K562 (cell line): ENCODE data around the gene INKA2. TPM values are rescaled to one million over a fixed set of nuclear protein-coding genes. Genes with fewer than 3 reads are reported as not detected.

Experiments used
- ATAC-seq: fragments of 200-7000 bp; cut with Tn5 transposase; 3 replicates; pipeline ENCODE4 v1.9.1; 2020; ENCODE audit warnings: moderate library complexity
- BruUV-seq: library from RNA; stranded (reverse); fragments of 400-500 nt; replicated peaks from 2 replicates; lab custom pipeline; 2021; lab: Mats Ljungman, UMichigan
- CTCF ChIA-PET: fragments of 300-600 bp; formaldehyde crosslinking; extraction: SDS; loops from one replicate; lab custom pipeline; 2021; ENCODE audit warnings: low intra/inter-chr PET ratio; lab: Yijun Ruan, JAX
- POLR2A ChIA-PET: fragments of 300-600, 350-650 bp; sonication (Branson Sonifier 250); formaldehyde crosslinking; extraction: SDS; loops from one replicate; lab custom pipeline; 2021; ENCODE audit warnings: antibody characterized with exemption, inconsistent platforms; lab: Yijun Ruan, JAX
- DNase-seq, 4 experiments: peaks; one replicate each; pipeline versions ENCODE4 v3.0.0 to v3.0.0-alpha.2; 2011 to 2018; ENCODE audit warnings: low spot score in 3 of 4, mixed read lengths in 3 of 4; ENCODE audit errors: extremely low read depth in 1 of 4
- FAIRE-seq: peaks from 2 replicates; lab custom pipeline; 2011; peaks lifted over from hg19 to GRCh38; lab: Jason Lieb, UNC
- H2AFZ ChIP-seq: 2 replicates; pipeline ENCODE4 v1.6.0; 2011; ENCODE audit warnings: low read depth, low read length, control low read depth, inconsistent platforms
- H3K27ac ChIP-seq: fragments of 200-600 bp; 3 replicates; pipeline ENCODE4 v1.8.0; 2011; ENCODE audit warnings: low read depth, mild to moderate bottlenecking, control low read depth, inconsistent platforms, low read length, moderate library complexity, mixed read lengths; ENCODE audit errors: extremely low read depth
- H3K27me3 ChIP-seq, 2 experiments: fragments of 300-600 bp in 1 of 2; 2 replicates in 1 of 2; 3 replicates in 1 of 2; pipeline versions ENCODE4 v1.6.0 to v1.8.0; 2011; ENCODE audit warnings: inconsistent platforms in 2 of 2, low read length in 2 of 2, mild to moderate bottlenecking in 1 of 2, mixed read lengths in 1 of 2, moderate library complexity in 1 of 2; ENCODE audit not compliant: control insufficient read depth in 2 of 2, insufficient read depth in 2 of 2
- H3K36me3 ChIP-seq: fragments of 300-600 bp; 3 replicates; pipeline ENCODE4 v1.8.0; 2011; ENCODE audit warnings: mild to moderate bottlenecking, low read length, inconsistent platforms; ENCODE audit not compliant: control insufficient read depth, insufficient read depth
- H3K4me1 ChIP-seq, 2 experiments: fragments of 200-600 bp in 1 of 2; replicated peaks in 1 of 2; 2 replicates in 1 of 2; 3 replicates in 1 of 2; pipeline versions ENCODE4 v1.5.1 to v1.8.0; 2011; ENCODE audit warnings: inconsistent platforms in 2 of 2, low read length in 2 of 2, mild to moderate bottlenecking in 1 of 2, mixed read lengths in 1 of 2, moderate library complexity in 1 of 2; ENCODE audit not compliant: control insufficient read depth in 2 of 2, insufficient read depth in 2 of 2
- H3K4me2 ChIP-seq: 2 replicates; pipeline ENCODE4 v1.6.1; 2011; ENCODE audit warnings: low read length, control low read depth, inconsistent platforms, mixed read lengths; ENCODE audit not compliant: insufficient read depth
- H3K4me3 ChIP-seq: fragments of 200-600 bp; sonication (generic), shearing (Covaris generic); 2 replicates; pipeline ENCODE4 v1.5.1; 2016; ENCODE audit warnings: control low read depth, inconsistent platforms
- H3K79me2 ChIP-seq: fragments of 200-600 bp; 3 replicates; pipeline ENCODE4 v1.8.0; 2011; ENCODE audit warnings: low read length, inconsistent platforms; ENCODE audit not compliant: control insufficient read depth, insufficient read depth
- H3K9ac ChIP-seq, 2 experiments: 2 replicates each; pipeline versions ENCODE4 v1.6.0 to v1.6.1; 2011; ENCODE audit warnings: low read depth in 2 of 2, low read length in 2 of 2, control low read depth in 1 of 2, inconsistent platforms in 1 of 2, mild to moderate bottlenecking in 1 of 2, mixed read lengths in 1 of 2; ENCODE audit not compliant: insufficient read depth in 1 of 2
- H3K9me1 ChIP-seq: one replicate; pipeline ENCODE4 v1.6.0; 2011; ENCODE audit warnings: inconsistent platforms, mild to moderate bottlenecking, low read length, moderate library complexity; ENCODE audit not compliant: control insufficient read depth, insufficient read depth
- H3K9me3 ChIP-seq: replicated peaks from 2 replicates; pipeline ENCODE4 v1.5.1; 2011; ENCODE audit warnings: low read depth, low read length, inconsistent platforms; ENCODE audit not compliant: control insufficient read depth, insufficient read depth
- H4K20me1 ChIP-seq: replicated peaks from 2 replicates; pipeline ENCODE4 v1.6.1; 2011; ENCODE audit warnings: low read length, inconsistent platforms, mixed read lengths; ENCODE audit not compliant: control insufficient read depth, insufficient read depth
- CCAR2 ChIP-seq: fragments of 200-400 bp; formaldehyde crosslinking; IDR thresholded peaks from 2 replicates; pipeline ENCODE4 v1.6.1; 2017; ENCODE audit warnings: mild to moderate bottlenecking, low read depth, low read length
- CREM ChIP-seq: IDR thresholded peaks from 2 replicates; pipeline ENCODE4 v1.6.1; 2014; ENCODE audit warnings: antibody characterized with exemption, low read depth
- E2F5 ChIP-seq: sonication (generic); formaldehyde crosslinking; IDR thresholded peaks from 2 replicates; pipeline ENCODE4 v1.8.0; 2022; ENCODE audit warnings: mild to moderate bottlenecking, missing genetic modification reagents
- ELF4 ChIP-seq: fragments of 450-650 bp; formaldehyde crosslinking; IDR thresholded peaks from 2 replicates; pipeline ENCODE4 v1.4.0; 2022; ENCODE audit warnings: missing genetic modification characterization
- KLF1 ChIP-seq: fragments of 450-650 bp; IDR thresholded peaks from 2 replicates; pipeline ENCODE4 v1.6.1; 2016; ENCODE audit warnings: missing genetic modification characterization, missing compliant biosample characterization
- MNT ChIP-seq, 2 experiments: fragments of 450-650 bp; conservative IDR thresholded peaks; 2 replicates each; pipeline ENCODE4 v1.6.1; 2017; ENCODE audit warnings: mild to moderate bottlenecking in 2 of 2, moderate library complexity in 2 of 2
- NFIC ChIP-seq: fragments of 450-650 bp; IDR thresholded peaks from 2 replicates; pipeline ENCODE4 v1.6.1; 2017; ENCODE audit warnings: mild to moderate bottlenecking, inconsistent platforms
- NR4A1 ChIP-seq, 2 experiments: fragments of 250-450 bp in 1 of 2; fragments of 450-650 bp in 1 of 2; sonication (Bioruptor Pico) in 1 of 2; IDR thresholded peaks; 2 replicates each; pipeline versions ENCODE4 v1.4.0 to v1.6.1; 2016 to 2020; ENCODE audit warnings: mild to moderate bottlenecking in 2 of 2, missing compliant biosample characterization in 1 of 2, missing genetic modification characterization in 1 of 2, moderate library complexity in 1 of 2
- STAT6 ChIP-seq: sonication (generic); formaldehyde crosslinking; IDR thresholded peaks from 2 replicates; pipeline ENCODE4 v1.8.1; 2023; ENCODE audit warnings: mild to moderate bottlenecking, missing genetic modification reagents
- XRCC3 ChIP-seq: fragments of 450-650 bp; IDR thresholded peaks from 2 replicates; pipeline ENCODE4 v1.6.1; 2017; ENCODE audit warnings: mild to moderate bottlenecking, moderate library complexity
- ZNF764 ChIP-seq: fragments of 250-450 bp; sonication (Bioruptor Pico); IDR thresholded peaks from 2 replicates; pipeline ENCODE4 v1.4.0; 2020; ENCODE audit warnings: low read depth, mild to moderate bottlenecking, moderate library complexity
- WGBS: fragments of 100-300 bp; shearing (Covaris generic); methylation state at CpG from one replicate; pipeline ENCODE4 v1.1.6; 2016; ENCODE audit warnings: low coverage, mixed read lengths; ENCODE audit not compliant: insufficient coverage; ENCODE audit errors: missing lambda C conversion rate; 5-methylcytosine and 5-hydroxymethylcytosine counted together
- in situ Hi-C: fragments of 300-500 bp; cut with MboI; formaldehyde crosslinking; loops from 4 replicates; pipeline ENCODE4 v1.15.0; 2018; ENCODE audit warnings: inconsistent platforms, mixed read lengths
- intact Hi-C: fragments of 100-400 bp; cut with micrococcal nuclease; formaldehyde crosslinking; loops from 2 replicates; pipeline ENCODE4 v1.14.2; 2022
- polyA plus RNA-seq, 8 experiments: library from polyadenylated mRNA; depleted of rRNA in 4 of 8; stranded (reverse) in 5 of 8; unstranded in 3 of 8; fragments of >200 nt; fragmentation: Nextera tagmentation in 2 of 8; fragmentation: Illumina TruSeq in 1 of 8; extraction: Ambion mirVana in 2 of 8; extraction: Trizol in 1 of 8; gene quantifications; 2 replicates each; pipeline versions ENCODE4 v1.2.1 to v1.2.3, GENCODE V29; 2011 to 2014; ENCODE audit warnings: inconsistent platforms in 1 of 8, missing spikeins in 1 of 8
- total RNA-seq, 7 experiments: library from RNA; depleted of rRNA in 6 of 7; stranded (reverse); fragments of >200 nt in 6 of 7; fragmentation: Illumina TruSeq in 2 of 7; extraction: Trizol in 2 of 7; gene quantifications; 2 replicates each; pipeline versions ENCODE4 v1.2.1 to v1.2.3, GENCODE V29; 2011 to 2021; ENCODE audit warnings: low replicate concordance in 1 of 7
- TF ChIP-seq, protein P1 (sequence below): sonication (generic); formaldehyde crosslinking; IDR thresholded peaks from 2 replicates; pipeline ENCODE4 v1.8.1; 2023; ENCODE audit warnings: mild to moderate bottlenecking, missing genetic modification reagents

Gene INKA2
- total and polyA plus RNA-seq, 9 of the 15 experiments (the other 6 are each of a cell fraction or from before 2014, with no cell fraction given): 0.04 to 1.4 (median 0.26) TPM; not detected in 1

- TF ChIP-seq, protein P1, sequence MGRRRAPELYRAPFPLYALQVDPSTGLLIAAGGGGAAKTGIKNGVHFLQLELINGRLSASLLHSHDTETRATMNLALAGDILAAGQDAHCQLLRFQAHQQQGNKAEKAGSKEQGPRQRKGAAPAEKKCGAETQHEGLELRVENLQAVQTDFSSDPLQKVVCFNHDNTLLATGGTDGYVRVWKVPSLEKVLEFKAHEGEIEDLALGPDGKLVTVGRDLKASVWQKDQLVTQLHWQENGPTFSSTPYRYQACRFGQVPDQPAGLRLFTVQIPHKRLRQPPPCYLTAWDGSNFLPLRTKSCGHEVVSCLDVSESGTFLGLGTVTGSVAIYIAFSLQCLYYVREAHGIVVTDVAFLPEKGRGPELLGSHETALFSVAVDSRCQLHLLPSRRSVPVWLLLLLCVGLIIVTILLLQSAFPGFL (CRISPR knock-in tag): no peak
- TF ChIP-seq CREM: no peak
- peak; percentile 95 for TF ChIP-seq NFIC
Measured at GRCh38 chr1:111745675-111746613, 6.7 kb upstream of the INKA2 start (continued).

- intact Hi-C loops: no loop called here
- FAIRE-seq (no peak), ATAC-seq (no peak), DNase-seq (peak in 1 of 4 experiments; percentile 46)
- CTCF ChIA-PET: interaction anchor here (1.3 kb wide), 1 partner anchor 29 kb away, joined by 4 read pairs; no protein-coding TSS in a partner anchor
- H3K9me3 ChIP-seq: no peaks in the 10 kb centered on the region
- H3K9me1 ChIP-seq: no peaks in the 10 kb centered on the region
- WGBS: 0% methylated on average over 3 of the region's 3 CpGs
- H3K36me3 ChIP-seq: no peaks in the 10 kb centered on the region
- H3K9ac ChIP-seq: 0 out of 4 replicates have a peak overlapping the region, but pooled peaks of 1 of the 2 experiments have one; percentile 1
- BruUV-seq: no TSS peak
- H3K79me2 ChIP-seq: no peaks in the 10 kb centered on the region
- no peak overlapping the region for H2AFZ ChIP-seq
- POLR2A ChIA-PET: no interaction called here
- H3K4me2 ChIP-seq: no peak overlapping the region
- H4K20me1 ChIP-seq: peaks cover 3% of the 10 kb centered on the region; the same call in 1 of the 2 replicates
- peaks cover 18 to 19% of the 10 kb centered on the region in 2 experiments; a peak in 4 of 5 replicates for H3K4me1 ChIP-seq
- no peak overlapping the region for H3K27ac ChIP-seq
- in situ Hi-C loops: no loop called here
- H3K27me3 ChIP-seq: peaks cover 14 to 58% of the 10 kb centered on the region in 2 experiments
- H3K4me3 ChIP-seq: no peak overlapping the region
- TF ChIP-seq NR4A1 (CRISPR knock-in tag; IDR thresholded peaks at IDR 0.05) (no peak), NR4A1 (tag; IDR thresholded peaks at IDR 0.05) (no peak), CCAR2 (no peak), KLF1 (tag) (no peak), STAT6 (CRISPR knock-in tag) (no peak), ELF4 (CRISPR knock-in tag) (no peak), CREM (0 out of 2 replicates have a peak, but pooled peaks have one; percentile 16), ZNF764 (CRISPR knock-in tag) (no peak), MNT (conservative IDR thresholded peaks at IDR 0.05) (0 out of 4 replicates have a peak, but pooled peaks of 1 of the 2 experiments have one; percentile 29), XRCC3 (no peak), E2F5 (CRISPR knock-in tag) (no peak)
Measured at GRCh38 chr1:111743679-111744101, 4.5 kb upstream of the INKA2 start.
